ENCODE measurements around the gene BLOC1S6.

BLOC1S6 gene

GRCh38 chr15:45594835-45595530, 7.8 kb downstream of the BLOC1S6 start:
- H3K9ac ChIP-seq (ENCODE audit: low read length), result no peak overlapping the region
- H3K4me1 ChIP-seq (ENCODE audit: low read length), result no peaks in the 10 kb centered on the region
- H3K9me3 ChIP-seq (replicated peaks; ENCODE audit: insufficient read depth, low read length), result no peaks in the 10 kb centered on the region
- peaks cover 67% of the 10 kb centered on the region for H3K79me2 ChIP-seq (ENCODE audit: low read length)
- no peaks in the 10 kb centered on the region for H3K9me2 ChIP-seq (replicated peaks; ENCODE audit: insufficient read depth, low read length)
- no peak for DNase-seq
- no peak overlapping the region for H3K4me3 ChIP-seq (ENCODE audit: low read length)
- H3K27ac ChIP-seq (ENCODE audit: low read length), result no peak overlapping the region
- no peak overlapping the region for H3K4me2 ChIP-seq (ENCODE audit: low read depth, low read length)
- H3F3A ChIP-seq (ENCODE audit: insufficient read depth, low read length), result no peaks in the 10 kb centered on the region
- H4K20me1 ChIP-seq (ENCODE audit: insufficient read depth, low read length), result no peaks in the 10 kb centered on the region
- TF ChIP-seq EZH2phosphoT487 (IDR thresholded peaks at IDR 0.05; ENCODE audit: low read length), result no peak
- H3K36me3 ChIP-seq (replicated peaks; ENCODE audit: insufficient read depth, low read length), result no peaks in the 10 kb centered on the region; the same call in 1 of the 2 replicates
- H2AFZ ChIP-seq (ENCODE audit: low read length), result no peak overlapping the region
- H3K27me3 ChIP-seq (replicated peaks; ENCODE audit: insufficient read depth, low read length), result no peaks in the 10 kb centered on the region

DNA sequence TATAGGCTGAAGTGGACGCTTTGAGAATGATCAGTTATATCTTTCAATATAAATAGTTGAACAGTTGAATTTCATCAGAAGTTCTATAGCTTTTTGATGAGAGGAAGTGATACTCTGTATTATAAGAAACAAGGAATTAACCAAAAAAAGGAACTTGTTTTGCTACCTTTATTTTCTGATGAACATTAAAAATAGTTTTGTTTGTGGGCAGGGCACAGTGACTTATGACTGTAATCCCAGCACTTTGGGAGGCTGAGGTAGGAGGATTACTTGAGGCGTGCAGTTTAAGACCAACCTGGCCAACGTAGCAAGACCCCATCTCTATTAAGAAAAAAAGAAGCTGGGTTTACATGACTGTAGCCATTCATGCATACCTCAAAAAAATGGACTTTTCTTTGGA, 16.7 kb downstream of the BLOC1S6 start:
- Histone ChIP-seq H3K27me3 (replicated peaks; ENCODE audit: insufficient read depth, low read length) (no peaks in the 10 kb centered on the region), H3K4me1 (ENCODE audit: low read length) (0 out of 2 replicates have a peak, but pooled peaks cover 5% of the 10 kb centered on the region), H3K9ac (ENCODE audit: low read length) (no peak overlapping the region), H3F3A (ENCODE audit: insufficient read depth, low read length) (no peaks in the 10 kb centered on the region), H2AFZ (ENCODE audit: low read length) (no peak overlapping the region), H3K9me3 (replicated peaks; ENCODE audit: insufficient read depth, low read length) (no peaks in the 10 kb centered on the region), H3K79me2 (ENCODE audit: low read length) (peaks cover 8% of the 10 kb centered on the region), H3K36me3 (replicated peaks; ENCODE audit: insufficient read depth, low read length) (no peaks in the 10 kb centered on the region), H3K4me2 (ENCODE audit: low read depth, low read length) (no peak overlapping the region), H4K20me1 (ENCODE audit: insufficient read depth, low read length) (no peaks in the 10 kb centered on the region), H3K27ac (ENCODE audit: low read length) (no peak overlapping the region), H3K9me2 (replicated peaks; ENCODE audit: insufficient read depth, low read length) (no peaks in the 10 kb centered on the region), H3K4me3 (ENCODE audit: low read length) (no peak overlapping the region)
- no peak for DNase-seq
- TF ChIP-seq, protein P1, sequence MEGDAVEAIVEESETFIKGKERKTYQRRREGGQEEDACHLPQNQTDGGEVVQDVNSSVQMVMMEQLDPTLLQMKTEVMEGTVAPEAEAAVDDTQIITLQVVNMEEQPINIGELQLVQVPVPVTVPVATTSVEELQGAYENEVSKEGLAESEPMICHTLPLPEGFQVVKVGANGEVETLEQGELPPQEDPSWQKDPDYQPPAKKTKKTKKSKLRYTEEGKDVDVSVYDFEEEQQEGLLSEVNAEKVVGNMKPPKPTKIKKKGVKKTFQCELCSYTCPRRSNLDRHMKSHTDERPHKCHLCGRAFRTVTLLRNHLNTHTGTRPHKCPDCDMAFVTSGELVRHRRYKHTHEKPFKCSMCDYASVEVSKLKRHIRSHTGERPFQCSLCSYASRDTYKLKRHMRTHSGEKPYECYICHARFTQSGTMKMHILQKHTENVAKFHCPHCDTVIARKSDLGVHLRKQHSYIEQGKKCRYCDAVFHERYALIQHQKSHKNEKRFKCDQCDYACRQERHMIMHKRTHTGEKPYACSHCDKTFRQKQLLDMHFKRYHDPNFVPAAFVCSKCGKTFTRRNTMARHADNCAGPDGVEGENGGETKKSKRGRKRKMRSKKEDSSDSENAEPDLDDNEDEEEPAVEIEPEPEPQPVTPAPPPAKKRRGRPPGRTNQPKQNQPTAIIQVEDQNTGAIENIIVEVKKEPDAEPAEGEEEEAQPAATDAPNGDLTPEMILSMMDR (IDR thresholded peaks at IDR 0.05; ENCODE audit: low read length), result no peak
- TF ChIP-seq EZH2 (optimal IDR thresholded peaks at IDR 0.05; ENCODE audit: low read depth, low read length), result no peak
- TF ChIP-seq EZH2phosphoT487 (IDR thresholded peaks at IDR 0.05; ENCODE audit: low read length), result no peak

GRCh38 chr15:45604326-45604725, 17.1 kb downstream of the BLOC1S6 start:
- Histone ChIP-seq H3K36me3 (replicated peaks; ENCODE audit: insufficient read depth, low read length) (no peaks in the 10 kb centered on the region), H3F3A (ENCODE audit: insufficient read depth, low read length) (no peaks in the 10 kb centered on the region), H4K20me1 (ENCODE audit: insufficient read depth, low read length) (no peaks in the 10 kb centered on the region), H3K4me3 (ENCODE audit: low read length) (no peak overlapping the region), H3K4me1 (ENCODE audit: low read length) (0 out of 2 replicates have a peak, but pooled peaks cover 5% of the 10 kb centered on the region), H3K27me3 (replicated peaks; ENCODE audit: insufficient read depth, low read length) (no peaks in the 10 kb centered on the region), H3K9ac (ENCODE audit: low read length) (no peak overlapping the region), H3K27ac (ENCODE audit: low read length) (no peak overlapping the region), H3K79me2 (ENCODE audit: low read length) (peaks cover 8% of the 10 kb centered on the region), H2AFZ (ENCODE audit: low read length) (no peak overlapping the region), H3K4me2 (ENCODE audit: low read depth, low read length) (no peak overlapping the region), H3K9me3 (replicated peaks; ENCODE audit: insufficient read depth, low read length) (no peaks in the 10 kb centered on the region), H3K9me2 (replicated peaks; ENCODE audit: insufficient read depth, low read length) (no peaks in the 10 kb centered on the region)
- no peak for DNase-seq
- TF ChIP-seq EZH2phosphoT487 (IDR thresholded peaks at IDR 0.05; ENCODE audit: low read length), result no peak
- TF ChIP-seq, protein P1 (IDR thresholded peaks at IDR 0.05; ENCODE audit: low read length), result no peak
- no peak for TF ChIP-seq EZH2 (optimal IDR thresholded peaks at IDR 0.05; ENCODE audit: low read depth, low read length)

DNA sequence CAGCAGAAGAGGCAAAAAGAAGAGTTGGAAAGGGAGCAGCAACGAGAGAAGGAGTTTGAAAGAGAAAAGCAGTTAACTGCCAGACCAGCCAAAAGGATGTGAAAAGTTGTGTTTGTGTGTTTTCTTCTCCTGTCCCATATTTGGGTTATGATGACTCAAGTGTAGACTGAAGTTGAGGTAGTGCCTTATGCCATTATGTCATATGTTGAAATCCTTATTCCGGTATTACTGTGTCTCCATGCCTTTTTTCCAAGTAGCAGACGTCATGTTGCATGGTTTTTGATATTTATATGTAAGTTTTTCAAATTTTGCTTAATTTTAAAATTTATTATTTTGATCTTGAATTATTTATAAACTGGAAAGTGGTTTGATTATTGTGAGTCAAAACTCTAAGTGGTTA, 19.2 kb downstream of the BLOC1S6 start:
- Histone ChIP-seq H3K4me2 (ENCODE audit: low read depth, low read length) (no peak overlapping the region), H2AFZ (ENCODE audit: low read length) (no peak overlapping the region), H3K9me2 (replicated peaks; ENCODE audit: insufficient read depth, low read length) (no peaks in the 10 kb centered on the region), H3K27me3 (replicated peaks; ENCODE audit: insufficient read depth, low read length) (no peaks in the 10 kb centered on the region), H3K9ac (ENCODE audit: low read length) (no peak overlapping the region), H3K27ac (ENCODE audit: low read length) (no peak overlapping the region), H3K9me3 (replicated peaks; ENCODE audit: insufficient read depth, low read length) (no peaks in the 10 kb centered on the region), H3K4me1 (ENCODE audit: low read length) (0 out of 2 replicates have a peak, but pooled peaks cover 5% of the 10 kb centered on the region), H3K36me3 (replicated peaks; ENCODE audit: insufficient read depth, low read length) (no peaks in the 10 kb centered on the region), H3K4me3 (ENCODE audit: low read length) (no peak overlapping the region), H3F3A (ENCODE audit: insufficient read depth, low read length) (no peaks in the 10 kb centered on the region), H4K20me1 (ENCODE audit: insufficient read depth, low read length) (no peaks in the 10 kb centered on the region), H3K79me2 (ENCODE audit: low read length) (peaks cover 3% of the 10 kb centered on the region; the same call in 1 of the 2 replicates)
- TF ChIP-seq, protein P1 (IDR thresholded peaks at IDR 0.05; ENCODE audit: low read length), result no peak
- TF ChIP-seq EZH2phosphoT487 (IDR thresholded peaks at IDR 0.05; ENCODE audit: low read length) (no peak), EZH2 (optimal IDR thresholded peaks at IDR 0.05; ENCODE audit: low read depth, low read length) (no peak)
- DNase-seq, result no peak

All from MM.1S (cell line).